K562 (cell line): ENCODE results near the gene CHD2. TPM values are rescaled to one million over a fixed set of nuclear protein-coding genes. Genes with fewer than 3 reads are reported as not detected.

Experiments
- ADNP ChIP-seq: fragments of 200-800 bp; sonication (Bioruptor generic); IDR thresholded peaks from 2 replicates; pipeline ENCODE4 v1.6.1; 2016; ENCODE audit warnings: missing genetic modification characterization, missing compliant biosample characterization
- BMI1 ChIP-seq: fragments of 150-350 bp; IDR thresholded peaks from 2 replicates; pipeline ENCODE4 v1.6.1; 2014; ENCODE audit warnings: low read length
- CBX1 ChIP-seq: sonication (generic); IDR thresholded peaks from 2 replicates; pipeline ENCODE4 v1.6.1; 2016; ENCODE audit warnings: antibody characterized with exemption, low read depth, mild to moderate bottlenecking
- CBX2 ChIP-seq: fragments of 200-600 bp; sonication (generic); IDR thresholded peaks from one replicate; pipeline ENCODE4 v1.6.1; 2012; ENCODE audit warnings: mild to moderate bottlenecking, low read length, inconsistent platforms; ENCODE audit not compliant: insufficient read depth, poor library complexity, severe bottlenecking
- HEY1 ChIP-seq: fragments of 250-450 bp; sonication (Bioruptor Pico); IDR thresholded peaks from 2 replicates; pipeline ENCODE4 v1.5.0; 2020; ENCODE audit warnings: mild to moderate bottlenecking, moderate library complexity, borderline replicate concordance
- HIVEP1 ChIP-seq: fragments of 250-450 bp; sonication (Bioruptor Pico); IDR thresholded peaks from 2 replicates; pipeline ENCODE4 v1.4.0; 2020; ENCODE audit warnings: mild to moderate bottlenecking
- HLTF ChIP-seq: fragments of 450-650 bp; IDR thresholded peaks from 2 replicates; pipeline ENCODE4 v1.6.1; 2016
- HSF4 ChIP-seq: fragments of 250-450 bp; sonication (Bioruptor Pico); IDR thresholded peaks from 2 replicates; pipeline ENCODE4 v2.1.2; 2022; ENCODE audit warnings: mild to moderate bottlenecking, moderate library complexity, borderline replicate concordance
- NCOR1 ChIP-seq: fragments of 450-650 bp; IDR thresholded peaks from 2 replicates; pipeline ENCODE4 v1.6.1; 2016; ENCODE audit warnings: mild to moderate bottlenecking, moderate library complexity
- NR2C2 ChIP-seq, 2 experiments: fragments of 200-800 bp in 1 of 2; sonication (Bioruptor generic) in 1 of 2; sonication (generic) in 1 of 2; formaldehyde crosslinking in 1 of 2; IDR thresholded peaks; 2 replicates each; pipeline versions ENCODE4 v1.6.1 to v1.8.0; 2016 to 2022; ENCODE audit warnings: mild to moderate bottlenecking in 1 of 2, missing compliant biosample characterization in 1 of 2, missing genetic modification characterization in 1 of 2, missing genetic modification reagents in 1 of 2
- NRF1 ChIP-seq, 2 experiments: fragments of 450-650 bp; IDR thresholded peaks in 1 of 2; conservative IDR thresholded peaks in 1 of 2; 2 replicates each; pipeline ENCODE4 v1.6.1; 2014; ENCODE audit warnings: mild to moderate bottlenecking in 2 of 2
- POU5F1 ChIP-seq: fragments of 150-350 bp; IDR thresholded peaks from 2 replicates; pipeline ENCODE4 v1.6.1; 2014; ENCODE audit warnings: borderline replicate concordance, low read length, low read depth, mild to moderate bottlenecking; ENCODE audit not compliant: partially characterized antibody
- PTRF ChIP-seq: fragments of 450-650 bp; IDR thresholded peaks from 2 replicates; pipeline ENCODE4 v1.6.1; 2016; ENCODE audit warnings: mild to moderate bottlenecking, missing genetic modification characterization, missing compliant biosample characterization
- SAFB ChIP-seq: fragments of 200-400 bp; formaldehyde crosslinking; IDR thresholded peaks from 2 replicates; pipeline ENCODE4 v1.6.1; 2017; ENCODE audit warnings: low read depth, low read length, borderline replicate concordance
- SREBF2 ChIP-seq: sonication (generic); formaldehyde crosslinking; IDR thresholded peaks from 2 replicates; pipeline ENCODE4 v1.4.0; 2020; ENCODE audit warnings: mild to moderate bottlenecking, missing genetic modification reagents
- SRSF3 ChIP-seq: fragments of 200-400 bp; formaldehyde crosslinking; IDR thresholded peaks from 2 replicates; pipeline ENCODE4 v1.6.1; 2016; ENCODE audit warnings: mild to moderate bottlenecking, low read length, moderate library complexity; ENCODE audit not compliant: insufficient read depth
- TSC22D4 ChIP-seq: fragments of 450-650 bp; IDR thresholded peaks from 2 replicates; pipeline ENCODE4 v1.6.1; 2016; ENCODE audit warnings: missing genetic modification characterization, missing biosample characterization, control low read depth
- XRCC3 ChIP-seq: fragments of 450-650 bp; IDR thresholded peaks from 2 replicates; pipeline ENCODE4 v1.6.1; 2017; ENCODE audit warnings: mild to moderate bottlenecking, moderate library complexity
- ZNF124 ChIP-seq: sonication (generic); formaldehyde crosslinking; IDR thresholded peaks from 2 replicates; pipeline ENCODE4 v1.8.1; 2022; ENCODE audit warnings: missing genetic modification reagents
- ZNF445 ChIP-seq: fragments of 250-450 bp; sonication (Bioruptor Pico); IDR thresholded peaks from 2 replicates; pipeline ENCODE4 v1.4.0; 2020; ENCODE audit warnings: low read depth, mild to moderate bottlenecking, moderate library complexity
- ZNF717 ChIP-seq: fragments of 250-450 bp; sonication (Bioruptor Pico); IDR thresholded peaks from 2 replicates; pipeline ENCODE4 v1.5.0; 2021
- ZNF76 ChIP-seq: fragments of 250-450 bp; sonication (Bioruptor Pico); IDR thresholded peaks from 2 replicates; pipeline ENCODE4 v1.4.0; 2020; ENCODE audit warnings: mild to moderate bottlenecking, moderate library complexity, borderline replicate concordance
- polyA plus RNA-seq, 8 experiments: library from polyadenylated mRNA; depleted of rRNA in 4 of 8; stranded (reverse) in 5 of 8; unstranded in 3 of 8; fragments of >200 nt; fragmentation: Nextera tagmentation in 2 of 8; fragmentation: Illumina TruSeq in 1 of 8; extraction: Ambion mirVana in 2 of 8; extraction: Trizol in 1 of 8; gene quantifications; 2 replicates each; pipeline versions ENCODE4 v1.2.1 to v1.2.3, GENCODE V29; 2011 to 2014; ENCODE audit warnings: inconsistent platforms in 1 of 8, missing spikeins in 1 of 8
- total RNA-seq, 7 experiments: library from RNA; depleted of rRNA in 6 of 7; stranded (reverse); fragments of >200 nt in 6 of 7; fragmentation: Illumina TruSeq in 2 of 7; extraction: Trizol in 2 of 7; gene quantifications; 2 replicates each; pipeline versions ENCODE4 v1.2.1 to v1.2.3, GENCODE V29; 2011 to 2021; ENCODE audit warnings: low replicate concordance in 1 of 7
- TF ChIP-seq, protein P1 (sequence below): fragments of 250-450 bp; sonication (Bioruptor Pico); IDR thresholded peaks from 2 replicates; pipeline ENCODE4 v1.8.0; 2022; ENCODE audit warnings: inconsistent platforms
- TF ChIP-seq, protein P2 (sequence below): fragments of 250-450 bp; sonication (Bioruptor Pico); IDR thresholded peaks from 2 replicates; pipeline ENCODE4 v1.4.0; 2020; ENCODE audit warnings: borderline replicate concordance
- TF ChIP-seq, protein P3 (sequence below): fragments of 250-450 bp; sonication (Bioruptor Pico); IDR thresholded peaks from 2 replicates; pipeline ENCODE4 v1.5.0; 2020; ENCODE audit warnings: mild to moderate bottlenecking, borderline replicate concordance

The CHD2 gene
- total and polyA plus RNA-seq, 9 of the 15 experiments (the other 6 are each of a cell fraction or from before 2014, with no cell fraction given), result 38.9 to 70.8 (median 56.2) TPM

DNA sequence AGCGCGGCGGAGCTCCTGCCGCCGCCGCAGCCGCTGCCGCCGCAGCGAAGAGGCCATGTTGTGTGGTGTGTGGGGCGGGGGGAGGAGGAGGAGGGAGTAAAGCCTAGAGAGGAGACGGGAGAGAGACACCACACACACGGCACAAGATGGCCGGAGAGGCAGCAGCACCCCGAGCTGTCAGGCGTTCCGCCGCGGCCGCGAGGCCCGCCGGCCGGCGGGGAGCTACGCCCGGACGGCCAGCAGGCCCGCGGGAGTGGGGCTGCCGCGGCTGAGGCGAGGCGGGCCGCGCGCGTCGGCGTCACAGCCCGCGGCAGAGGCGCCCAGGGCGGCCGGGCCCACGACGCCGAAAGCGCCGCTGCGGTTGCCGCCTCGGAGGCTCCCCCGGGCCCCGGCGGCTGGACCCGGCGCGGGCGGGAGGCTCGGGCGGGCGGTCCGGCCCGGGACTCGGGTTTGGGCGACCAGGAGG is 17.4 kb upstream of the CHD2 start (continued):
- TF ChIP-seq SREBF2, result no peak
- TF ChIP-seq, protein P1, sequence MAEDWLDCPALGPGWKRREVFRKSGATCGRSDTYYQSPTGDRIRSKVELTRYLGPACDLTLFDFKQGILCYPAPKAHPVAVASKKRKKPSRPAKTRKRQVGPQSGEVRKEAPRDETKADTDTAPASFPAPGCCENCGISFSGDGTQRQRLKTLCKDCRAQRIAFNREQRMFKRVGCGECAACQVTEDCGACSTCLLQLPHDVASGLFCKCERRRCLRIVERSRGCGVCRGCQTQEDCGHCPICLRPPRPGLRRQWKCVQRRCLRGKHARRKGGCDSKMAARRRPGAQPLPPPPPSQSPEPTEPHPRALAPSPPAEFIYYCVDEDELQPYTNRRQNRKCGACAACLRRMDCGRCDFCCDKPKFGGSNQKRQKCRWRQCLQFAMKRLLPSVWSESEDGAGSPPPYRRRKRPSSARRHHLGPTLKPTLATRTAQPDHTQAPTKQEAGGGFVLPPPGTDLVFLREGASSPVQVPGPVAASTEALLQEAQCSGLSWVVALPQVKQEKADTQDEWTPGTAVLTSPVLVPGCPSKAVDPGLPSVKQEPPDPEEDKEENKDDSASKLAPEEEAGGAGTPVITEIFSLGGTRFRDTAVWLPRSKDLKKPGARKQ (CRISPR knock-in tag), result no peak
- no peak for TF ChIP-seq ZNF717 (CRISPR knock-in tag)
- no peak for TF ChIP-seq SAFB
- TF ChIP-seq POU5F1, result no peak
- no peak for TF ChIP-seq TSC22D4
- TF ChIP-seq SRSF3, result no peak
- no peak for TF ChIP-seq PTRF (tag)
- TF ChIP-seq, protein P2, sequence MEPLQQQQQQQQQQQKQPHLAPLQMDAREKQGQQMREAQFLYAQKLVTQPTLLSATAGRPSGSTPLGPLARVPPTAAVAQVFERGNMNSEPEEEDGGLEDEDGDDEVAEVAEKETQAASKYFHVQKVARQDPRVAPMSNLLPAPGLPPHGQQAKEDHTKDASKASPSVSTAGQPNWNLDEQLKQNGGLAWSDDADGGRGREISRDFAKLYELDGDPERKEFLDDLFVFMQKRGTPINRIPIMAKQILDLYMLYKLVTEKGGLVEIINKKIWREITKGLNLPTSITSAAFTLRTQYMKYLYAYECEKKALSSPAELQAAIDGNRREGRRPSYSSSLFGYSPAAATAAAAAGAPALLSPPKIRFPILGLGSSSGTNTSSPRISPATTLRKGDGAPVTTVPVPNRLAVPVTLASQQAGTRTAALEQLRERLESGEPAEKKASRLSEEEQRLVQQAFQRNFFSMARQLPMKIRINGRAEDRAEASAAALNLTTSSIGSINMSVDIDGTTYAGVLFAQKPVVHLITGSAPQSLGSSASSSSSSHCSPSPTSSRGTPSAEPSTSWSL (CRISPR knock-in tag), result no peak
- no peak for TF ChIP-seq ADNP (tag)
- no peak for TF ChIP-seq HSF4 (CRISPR knock-in tag)
- TF ChIP-seq HEY1 (CRISPR knock-in tag), result no peak
- TF ChIP-seq NRF1 (conservative IDR thresholded peaks at IDR 0.05 in 1 of 2, IDR thresholded peaks at IDR 0.05 in 1 of 2), result no peak
- no peak for TF ChIP-seq HLTF
- no peak for TF ChIP-seq BMI1
- no peak for TF ChIP-seq ZNF445 (CRISPR knock-in tag)
- no peak for TF ChIP-seq NR2C2 (CRISPR knock-in tag; IDR thresholded peaks at IDR 0.05)
- TF ChIP-seq NR2C2 (tag; IDR thresholded peaks at IDR 0.05), result no peak
- no peak for TF ChIP-seq XRCC3
- TF ChIP-seq CBX1, result 0 out of 2 replicates have a peak, but pooled peaks have one; percentile 61
- no peak for TF ChIP-seq ZNF76 (CRISPR knock-in tag)
- TF ChIP-seq ZNF124 (CRISPR knock-in tag), result no peak
- TF ChIP-seq, protein P3, sequence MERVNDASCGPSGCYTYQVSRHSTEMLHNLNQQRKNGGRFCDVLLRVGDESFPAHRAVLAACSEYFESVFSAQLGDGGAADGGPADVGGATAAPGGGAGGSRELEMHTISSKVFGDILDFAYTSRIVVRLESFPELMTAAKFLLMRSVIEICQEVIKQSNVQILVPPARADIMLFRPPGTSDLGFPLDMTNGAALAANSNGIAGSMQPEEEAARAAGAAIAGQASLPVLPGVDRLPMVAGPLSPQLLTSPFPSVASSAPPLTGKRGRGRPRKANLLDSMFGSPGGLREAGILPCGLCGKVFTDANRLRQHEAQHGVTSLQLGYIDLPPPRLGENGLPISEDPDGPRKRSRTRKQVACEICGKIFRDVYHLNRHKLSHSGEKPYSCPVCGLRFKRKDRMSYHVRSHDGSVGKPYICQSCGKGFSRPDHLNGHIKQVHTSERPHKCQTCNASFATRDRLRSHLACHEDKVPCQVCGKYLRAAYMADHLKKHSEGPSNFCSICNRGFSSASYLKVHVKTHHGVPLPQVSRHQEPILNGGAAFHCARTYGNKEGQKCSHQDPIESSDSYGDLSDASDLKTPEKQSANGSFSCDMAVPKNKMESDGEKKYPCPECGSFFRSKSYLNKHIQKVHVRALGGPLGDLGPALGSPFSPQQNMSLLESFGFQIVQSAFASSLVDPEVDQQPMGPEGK (CRISPR knock-in tag), result no peak
- TF ChIP-seq CBX2, result no peak
- peak; percentile 59 for TF ChIP-seq NCOR1
- 0 out of 2 replicates have a peak, but pooled peaks have one; percentile 37 for TF ChIP-seq HIVEP1 (CRISPR knock-in tag)
